ENCODE results near the gene ANKFY1. TPM values are rescaled to one million over a fixed set of nuclear protein-coding genes. Genes with fewer than 3 reads are reported as not detected.

Gene ANKFY1
- total RNA-seq, 3 donors from 2014 or later = 36.3 to 44.2 (median 42.1) TPM

GRCh38 chr17:4119299-4119698 lies 144.5 kb downstream of the ANKFY1 start:
- TF ChIP-seq CTCF (IDR thresholded peaks at IDR 0.05) = no peak
- Histone ChIP-seq H3K4me3 (no peak overlapping the region), H3K4me1 (no peaks in the 10 kb centered on the region), H3K36me3 (no peaks in the 10 kb centered on the region), H3K27ac (no peak overlapping the region), H3K9me3 (no peaks in the 10 kb centered on the region), H3K27me3 (no peaks in the 10 kb centered on the region)
- no peak for DNase-seq (ENCODE audit: low spot score in 2 of 2)
- intact Hi-C loops (cut with DNase I; ENCODE audit: low total_unique reads) = no loop called here

GRCh38 chr17:4118015-4118743 lies 145.6 kb downstream of the ANKFY1 start:
- intact Hi-C loops (cut with DNase I; ENCODE audit: low total_unique reads) = no loop called here
- TF ChIP-seq POLR2A (IDR thresholded peaks at IDR 0.05) (no peak), CTCF (IDR thresholded peaks at IDR 0.05) (no peak), POLR2AphosphoS5 (IDR thresholded peaks at IDR 0.05) (no peak)
- Histone ChIP-seq H3K4me3 (no peak overlapping the region), H3K27ac (no peak overlapping the region), H3K36me3 (no peaks in the 10 kb centered on the region), H3K4me1 (no peaks in the 10 kb centered on the region), H3K27me3 (no peaks in the 10 kb centered on the region), H3K9me3 (no peaks in the 10 kb centered on the region)
- no peak for DNase-seq (ENCODE audit: low spot score in 2 of 2)

DNA sequence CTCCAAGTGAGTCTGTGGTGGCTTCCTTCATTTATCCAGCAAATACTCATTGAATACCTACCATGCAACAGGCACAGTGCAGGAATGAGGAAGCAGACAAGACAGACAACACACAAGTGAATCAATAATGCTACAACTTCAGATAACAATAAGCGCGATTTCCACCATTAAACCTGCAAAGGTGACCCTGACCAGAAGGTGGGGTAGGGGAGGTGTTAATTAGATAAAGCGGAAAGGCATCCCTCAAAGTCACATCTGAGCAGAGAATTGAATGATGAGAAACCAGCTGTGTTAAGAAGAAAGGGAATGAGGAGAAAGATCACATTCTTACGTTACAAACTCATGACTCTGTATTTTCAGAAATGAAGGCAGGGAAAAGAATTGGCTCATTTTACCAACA lies 147.3 kb downstream of the ANKFY1 start:
- no peak for DNase-seq (ENCODE audit: low spot score in 2 of 2)
- Histone ChIP-seq H3K4me1 (no peaks in the 10 kb centered on the region), H3K27ac (no peak overlapping the region), H3K27me3 (no peaks in the 10 kb centered on the region), H3K4me3 (no peak overlapping the region), H3K36me3 (no peaks in the 10 kb centered on the region), H3K9me3 (no peaks in the 10 kb centered on the region)
- TF ChIP-seq CTCF (IDR thresholded peaks at IDR 0.05) (no peak), POLR2A (IDR thresholded peaks at IDR 0.05) (no peak), POLR2AphosphoS5 (IDR thresholded peaks at IDR 0.05) (no peak)
- intact Hi-C loops (cut with DNase I; ENCODE audit: low total_unique reads) = no loop called here

Other genes starting within 250 kb of the ANKFY1 start
- gene ZZEF1, start 120.9 kb downstream of the ANKFY1 start, total RNA-seq = 10 to 100 TPM; 67.2 to 70.8 (median 68.8) TPM
- gene CYB5D2, start 120.8 kb downstream of the ANKFY1 start, total RNA-seq = 10 to 100 TPM; 28.4 to 74.1 (median 34.7) TPM
- 10 to 100 TPM; 43.3 to 56.5 (median 43.4) TPM for gene UBE2G1, start 102.7 kb upstream of the ANKFY1 start, total RNA-seq
- gene SPNS3, start 170.0 kb upstream of the ANKFY1 start, total RNA-seq = under 1 TPM in 1 of 3 donors, not detected in 2; 0.15 TPM
- 10 to 100 TPM in 2 of 3 donors, 1 to 10 TPM in 1; 5.3 to 14.1 (median 11.5) TPM for gene SPNS2, start 234.9 kb upstream of the ANKFY1 start, total RNA-seq